Raji (cell line): ENCODE results near the gene CRYBG2.

ENCODE experiments used
- POLR2A ChIP-seq: IDR thresholded peaks from 2 replicates; pipeline ENCODE4 v1.6.1; 2011; ENCODE audit warnings: low read depth, low read length, control low read depth; ENCODE audit not compliant: insufficient read depth

Gene CRYBG2

GRCh38 chr1:26276432-26276838 is 77.5 kb downstream of the CRYBG2 start:
- TF ChIP-seq POLR2A: no peak

DNA sequence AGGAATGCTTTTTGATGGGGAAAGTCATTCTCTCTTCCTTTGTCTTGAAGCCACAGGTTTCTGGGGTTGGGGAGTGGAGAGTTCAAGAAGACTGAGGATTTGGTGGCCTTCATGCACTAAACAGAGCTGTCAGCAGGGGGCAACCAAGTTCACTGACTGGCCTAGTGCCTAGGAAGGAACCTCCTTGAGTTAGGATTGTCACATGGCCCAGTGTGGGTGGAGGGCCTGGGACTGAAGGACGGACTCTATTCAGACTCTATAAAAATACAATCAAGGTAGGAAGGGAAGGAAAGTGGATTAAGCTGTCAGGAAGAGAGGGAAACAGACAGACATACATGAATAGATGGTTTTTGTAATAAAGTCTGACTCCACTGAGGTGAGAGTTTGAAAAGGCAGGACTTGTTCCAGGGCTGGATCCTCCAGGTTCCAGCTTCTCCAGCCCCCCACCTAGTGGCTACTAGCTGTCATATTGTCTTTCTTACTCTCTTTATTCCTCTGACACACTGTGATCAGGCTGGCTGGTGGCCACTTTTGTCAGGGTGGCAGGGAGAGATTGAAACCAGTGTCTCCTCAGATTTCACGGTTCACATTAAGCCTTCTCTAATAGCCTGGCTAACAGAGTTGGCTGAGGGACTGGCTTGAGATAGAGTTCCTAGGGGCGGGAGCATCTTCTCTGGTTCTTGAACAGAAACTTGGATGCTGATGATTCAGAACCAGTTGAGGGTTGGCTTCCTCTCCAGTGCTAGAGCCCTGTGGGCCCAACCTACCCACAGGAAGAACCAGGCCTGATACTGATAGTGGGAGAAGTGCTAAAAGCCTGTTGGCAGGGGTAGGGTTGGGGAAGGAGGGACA is 78.1 kb downstream of the CRYBG2 start:
- TF ChIP-seq POLR2A: no peak

GRCh38 chr1:26274801-26275425 is 79.0 kb downstream of the CRYBG2 start:
- no peak for TF ChIP-seq POLR2A
